SK-N-SH (cell line): ENCODE results near the gene MYO1E.

ENCODE experiments used
- CHD2 ChIP-seq: fragments of 150-350 bp; IDR thresholded peaks from 2 replicates; pipeline ENCODE4 v1.6.1; 2018; ENCODE audit warnings: low read length; ENCODE audit not compliant: partially characterized antibody
- CTCF ChIP-seq: fragments of 200-600 bp; sonication (generic); IDR thresholded peaks from 2 replicates; pipeline ENCODE4 v1.6.1; 2017; ENCODE audit warnings: antibody characterized with exemption, mild to moderate bottlenecking, moderate library complexity
- EZH2phosphoT487 ChIP-seq: fragments of 200-600 bp; sonication (generic); IDR thresholded peaks from 2 replicates; pipeline ENCODE4 v1.6.1; 2017; ENCODE audit warnings: low read depth, mixed run types, mild to moderate bottlenecking, antibody characterized with exemption, moderate library complexity, borderline replicate concordance
- FOXJ3 ChIP-seq: sonication (generic); formaldehyde crosslinking; IDR thresholded peaks from 2 replicates; pipeline ENCODE4 v1.5.1; 2020; ENCODE audit warnings: mild to moderate bottlenecking, missing genetic modification reagents
- MAX ChIP-seq: IDR thresholded peaks from 2 replicates; pipeline ENCODE4 v1.4.0; 2012; ENCODE audit warnings: low read depth
- MXI1 ChIP-seq: IDR thresholded peaks from 2 replicates; pipeline ENCODE4 v1.6.1; 2012; ENCODE audit warnings: mild to moderate bottlenecking, low read depth, low read length, improper control_type of control experiment
- SIN3A ChIP-seq: IDR thresholded peaks from 2 replicates; pipeline ENCODE4 v1.6.1; 2012; ENCODE audit warnings: low read depth, mild to moderate bottlenecking, low read length, moderate library complexity, borderline replicate concordance
- TEAD4 ChIP-seq: IDR thresholded peaks from 2 replicates; pipeline ENCODE4 v1.4.0; 2012; ENCODE audit warnings: mild to moderate bottlenecking, borderline replicate concordance; ENCODE audit not compliant: insufficient read depth
- YY1 ChIP-seq: IDR thresholded peaks from 2 replicates; pipeline ENCODE4 v1.4.0; 2012; ENCODE audit warnings: low read depth, mild to moderate bottlenecking
- TF ChIP-seq, protein P1 (sequence below): IDR thresholded peaks from 2 replicates; pipeline ENCODE4 v1.6.1; 2012; ENCODE audit warnings: mild to moderate bottlenecking, low read depth, low read length, moderate library complexity

DNA sequence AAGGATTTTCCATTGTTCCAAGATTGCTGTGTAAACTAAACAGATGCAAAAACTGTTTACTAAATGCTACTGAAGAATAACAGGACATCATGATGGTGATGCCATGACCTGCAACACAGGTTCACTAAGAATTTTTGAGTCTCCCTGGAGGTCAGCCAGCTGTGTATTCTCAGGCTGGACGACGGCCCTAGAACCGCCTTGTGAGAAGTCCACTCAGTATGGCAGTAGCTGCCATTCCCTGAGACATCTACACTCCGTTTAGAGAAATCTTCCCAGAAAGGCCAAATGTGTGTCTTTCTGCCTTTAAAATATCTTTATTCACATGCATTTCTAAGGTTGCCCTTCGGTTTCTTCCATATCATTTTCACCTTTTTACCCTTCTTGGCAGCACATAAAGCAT lies 63.3 kb downstream of the MYO1E start:
- TF ChIP-seq MAX (no peak), MXI1 (no peak), CTCF (no peak), TEAD4 (no peak), FOXJ3 (no peak), EZH2phosphoT487 (no peak), CHD2 (no peak), SIN3A (no peak), YY1 (no peak)
- TF ChIP-seq, protein P1, sequence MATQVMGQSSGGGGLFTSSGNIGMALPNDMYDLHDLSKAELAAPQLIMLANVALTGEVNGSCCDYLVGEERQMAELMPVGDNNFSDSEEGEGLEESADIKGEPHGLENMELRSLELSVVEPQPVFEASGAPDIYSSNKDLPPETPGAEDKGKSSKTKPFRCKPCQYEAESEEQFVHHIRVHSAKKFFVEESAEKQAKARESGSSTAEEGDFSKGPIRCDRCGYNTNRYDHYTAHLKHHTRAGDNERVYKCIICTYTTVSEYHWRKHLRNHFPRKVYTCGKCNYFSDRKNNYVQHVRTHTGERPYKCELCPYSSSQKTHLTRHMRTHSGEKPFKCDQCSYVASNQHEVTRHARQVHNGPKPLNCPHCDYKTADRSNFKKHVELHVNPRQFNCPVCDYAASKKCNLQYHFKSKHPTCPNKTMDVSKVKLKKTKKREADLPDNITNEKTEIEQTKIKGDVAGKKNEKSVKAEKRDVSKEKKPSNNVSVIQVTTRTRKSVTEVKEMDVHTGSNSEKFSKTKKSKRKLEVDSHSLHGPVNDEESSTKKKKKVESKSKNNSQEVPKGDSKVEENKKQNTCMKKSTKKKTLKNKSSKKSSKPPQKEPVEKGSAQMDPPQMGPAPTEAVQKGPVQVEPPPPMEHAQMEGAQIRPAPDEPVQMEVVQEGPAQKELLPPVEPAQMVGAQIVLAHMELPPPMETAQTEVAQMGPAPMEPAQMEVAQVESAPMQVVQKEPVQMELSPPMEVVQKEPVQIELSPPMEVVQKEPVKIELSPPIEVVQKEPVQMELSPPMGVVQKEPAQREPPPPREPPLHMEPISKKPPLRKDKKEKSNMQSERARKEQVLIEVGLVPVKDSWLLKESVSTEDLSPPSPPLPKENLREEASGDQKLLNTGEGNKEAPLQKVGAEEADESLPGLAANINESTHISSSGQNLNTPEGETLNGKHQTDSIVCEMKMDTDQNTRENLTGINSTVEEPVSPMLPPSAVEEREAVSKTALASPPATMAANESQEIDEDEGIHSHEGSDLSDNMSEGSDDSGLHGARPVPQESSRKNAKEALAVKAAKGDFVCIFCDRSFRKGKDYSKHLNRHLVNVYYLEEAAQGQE: no peak
